ENCODE results near the gene TRIO.

The TRIO gene

GRCh38 chr5:14302330-14302729 lies 159.2 kb downstream of the TRIO start:
- Histone ChIP-seq H3K27me3 (replicated peaks; ENCODE audit: insufficient read depth, low read length) (no peaks in the 10 kb centered on the region), H2AFZ (ENCODE audit: low read length) (no peak overlapping the region), H4K20me1 (ENCODE audit: insufficient read depth, low read length) (no peaks in the 10 kb centered on the region), H3K27ac (ENCODE audit: low read length) (no peak overlapping the region), H3K79me2 (ENCODE audit: low read length) (no peaks in the 10 kb centered on the region), H3K9ac (ENCODE audit: low read length) (no peak overlapping the region), H3K4me3 (ENCODE audit: low read length) (no peak overlapping the region), H3K36me3 (replicated peaks; ENCODE audit: insufficient read depth, low read length) (peaks cover 5% of the 10 kb centered on the region; the same call in 1 of the 2 replicates), H3K9me3 (replicated peaks; ENCODE audit: insufficient read depth, low read length) (no peaks in the 10 kb centered on the region), H3K4me2 (ENCODE audit: low read depth, low read length) (no peak overlapping the region), H3F3A (ENCODE audit: insufficient read depth, low read length) (no peaks in the 10 kb centered on the region), H3K4me1 (ENCODE audit: low read length) (no peaks in the 10 kb centered on the region), H3K9me2 (replicated peaks; ENCODE audit: insufficient read depth, low read length) (no peaks in the 10 kb centered on the region)
- no peak for TF ChIP-seq CTCF (IDR thresholded peaks at IDR 0.05; ENCODE audit: low read length)
- TF ChIP-seq EZH2phosphoT487 (IDR thresholded peaks at IDR 0.05; ENCODE audit: low read length), result no peak
- no peak for TF ChIP-seq EZH2 (optimal IDR thresholded peaks at IDR 0.05; ENCODE audit: low read depth, low read length)
- DNase-seq, result no peak

- no peaks in the 10 kb centered on the region for H3K4me1 ChIP-seq (ENCODE audit: low read length)
- no peaks in the 10 kb centered on the region for H3K9me2 ChIP-seq (replicated peaks; ENCODE audit: insufficient read depth, low read length)
- H3K27ac ChIP-seq (ENCODE audit: low read length), result no peak overlapping the region
- no peaks in the 10 kb centered on the region for H3K79me2 ChIP-seq (ENCODE audit: low read length)
- peaks cover 5% of the 10 kb centered on the region; the same call in 1 of the 2 replicates for H3K36me3 ChIP-seq (replicated peaks; ENCODE audit: insufficient read depth, low read length)
- H3K9ac ChIP-seq (ENCODE audit: low read length), result no peak overlapping the region
- H2AFZ ChIP-seq (ENCODE audit: low read length), result no peak overlapping the region
- H3K4me3 ChIP-seq (ENCODE audit: low read length), result no peak overlapping the region
- H3K27me3 ChIP-seq (replicated peaks; ENCODE audit: insufficient read depth, low read length), result no peaks in the 10 kb centered on the region
- DNase-seq, result no peak
- no peak overlapping the region for H3K4me2 ChIP-seq (ENCODE audit: low read depth, low read length)
- TF ChIP-seq CTCF (IDR thresholded peaks at IDR 0.05; ENCODE audit: low read length) (no peak), EZH2 (optimal IDR thresholded peaks at IDR 0.05; ENCODE audit: low read depth, low read length) (no peak), EZH2phosphoT487 (IDR thresholded peaks at IDR 0.05; ENCODE audit: low read length) (no peak)
- H3F3A ChIP-seq (ENCODE audit: insufficient read depth, low read length), result no peaks in the 10 kb centered on the region
- no peaks in the 10 kb centered on the region for H4K20me1 ChIP-seq (ENCODE audit: insufficient read depth, low read length)
- H3K9me3 ChIP-seq (replicated peaks; ENCODE audit: insufficient read depth, low read length), result no peaks in the 10 kb centered on the region
Measured at GRCh38 chr5:14305045-14305444, 161.9 kb downstream of the TRIO start.

GRCh38 chr5:14306329-14306815 lies 163.2 kb downstream of the TRIO start:
- H2AFZ ChIP-seq (ENCODE audit: low read length), result no peak overlapping the region
- H3K36me3 ChIP-seq (replicated peaks; ENCODE audit: insufficient read depth, low read length), result peaks cover 5% of the 10 kb centered on the region; the same call in 1 of the 2 replicates
- no peak overlapping the region for H3K4me2 ChIP-seq (ENCODE audit: low read depth, low read length)
- no peaks in the 10 kb centered on the region for H3K4me1 ChIP-seq (ENCODE audit: low read length)
- no peaks in the 10 kb centered on the region for H3K9me2 ChIP-seq (replicated peaks; ENCODE audit: insufficient read depth, low read length)
- no peak for DNase-seq
- no peaks in the 10 kb centered on the region for H3K27me3 ChIP-seq (replicated peaks; ENCODE audit: insufficient read depth, low read length)
- H3K9ac ChIP-seq (ENCODE audit: low read length), result no peak overlapping the region
- no peaks in the 10 kb centered on the region for H3K9me3 ChIP-seq (replicated peaks; ENCODE audit: insufficient read depth, low read length)
- no peak overlapping the region for H3K4me3 ChIP-seq (ENCODE audit: low read length)
- no peaks in the 10 kb centered on the region for H3F3A ChIP-seq (ENCODE audit: insufficient read depth, low read length)
- H3K27ac ChIP-seq (ENCODE audit: low read length), result no peak overlapping the region
- TF ChIP-seq EZH2phosphoT487 (IDR thresholded peaks at IDR 0.05; ENCODE audit: low read length), result no peak
- no peak for TF ChIP-seq CTCF (IDR thresholded peaks at IDR 0.05; ENCODE audit: low read length)
- TF ChIP-seq EZH2 (optimal IDR thresholded peaks at IDR 0.05; ENCODE audit: low read depth, low read length), result no peak
- no peaks in the 10 kb centered on the region for H4K20me1 ChIP-seq (ENCODE audit: insufficient read depth, low read length)
- H3K79me2 ChIP-seq (ENCODE audit: low read length), result no peaks in the 10 kb centered on the region
